Astrocyte (in vitro differentiated cells and primary cell): ENCODE measurements around the gene HEATR5A. TPM values are rescaled to one million over a fixed set of nuclear protein-coding genes. Genes with fewer than 3 reads are reported as not detected.

ENCODE experiments used
- DNase-seq: peaks from one replicate; pipeline ENCODE4 v3.0.0-alpha.2; 2010; ENCODE audit warnings: low read depth
- FAIRE-seq: peaks from 2 replicates; lab custom pipeline; 2011; peaks lifted over from hg19 to GRCh38; lab: Jason Lieb, UNC
- H2AFZ ChIP-seq: 2 replicates; pipeline ENCODE4 v1.6.0; 2012; ENCODE audit warnings: low read depth, low read length, inconsistent platforms
- H3K27ac ChIP-seq: 2 replicates; pipeline ENCODE4 v1.5.1; 2011; ENCODE audit warnings: low read depth, low read length, inconsistent platforms
- H3K27me3 ChIP-seq: 2 replicates; pipeline ENCODE4 v1.6.0; 2011; ENCODE audit warnings: low read length, inconsistent platforms; ENCODE audit not compliant: insufficient read depth
- H3K36me3 ChIP-seq: 2 replicates; pipeline ENCODE4 v1.5.1; 2011; ENCODE audit warnings: low read length, inconsistent platforms; ENCODE audit not compliant: insufficient read depth
- H3K4me1 ChIP-seq: 2 replicates; pipeline ENCODE4 v1.5.1; 2011; ENCODE audit warnings: low read length, inconsistent platforms; ENCODE audit not compliant: insufficient read depth
- H3K4me2 ChIP-seq: 2 replicates; pipeline ENCODE4 v1.6.0; 2012; ENCODE audit warnings: low read length, inconsistent platforms
- H3K4me3 ChIP-seq: 2 replicates; pipeline ENCODE4 v1.5.1; 2011; ENCODE audit warnings: low read depth, mild to moderate bottlenecking, low read length, inconsistent platforms; ENCODE audit not compliant: insufficient read depth
- H3K79me2 ChIP-seq: 2 replicates; pipeline ENCODE4 v1.6.0; 2012; ENCODE audit warnings: mild to moderate bottlenecking, low read length, inconsistent platforms; ENCODE audit not compliant: insufficient read depth
- H3K9ac ChIP-seq: 2 replicates; pipeline ENCODE4 v1.6.0; 2012; ENCODE audit warnings: mild to moderate bottlenecking, low read length, inconsistent platforms
- H3K9me3 ChIP-seq: 2 replicates; pipeline ENCODE4 v1.5.1; 2012; ENCODE audit warnings: low read depth, mild to moderate bottlenecking, low read length, inconsistent platforms; ENCODE audit not compliant: insufficient read depth
- H4K20me1 ChIP-seq: 2 replicates; pipeline ENCODE4 v1.6.0; 2012; ENCODE audit warnings: low read length, inconsistent platforms; ENCODE audit not compliant: insufficient read depth
- H3K27ac Mint-ChIP-seq: one replicate; pipeline ENCODE4 v1.8.0; 2021; ENCODE audit warnings: mild to moderate bottlenecking, mixed read lengths; ENCODE audit not compliant: unreplicated experiment
- H3K27me3 Mint-ChIP-seq: one replicate; pipeline ENCODE4 v1.8.0; 2021; ENCODE audit warnings: low read depth, mixed read lengths; ENCODE audit not compliant: unreplicated experiment
- H3K36me3 Mint-ChIP-seq: one replicate; pipeline ENCODE4 v1.8.0; 2021; ENCODE audit warnings: low read depth, mixed read lengths; ENCODE audit not compliant: unreplicated experiment
- H3K4me1 Mint-ChIP-seq: one replicate; pipeline ENCODE4 v1.8.0; 2021; ENCODE audit warnings: low read depth, mixed read lengths; ENCODE audit not compliant: unreplicated experiment
- H3K4me3 Mint-ChIP-seq: one replicate; pipeline ENCODE4 v1.8.0; 2021; ENCODE audit warnings: mild to moderate bottlenecking, moderate library complexity, mixed read lengths; ENCODE audit not compliant: unreplicated experiment
- H3K9me3 Mint-ChIP-seq: one replicate; pipeline ENCODE4 v1.8.0; 2021; ENCODE audit warnings: mild to moderate bottlenecking, mixed read lengths; ENCODE audit not compliant: unreplicated experiment
- EZH2 ChIP-seq: IDR thresholded peaks from 2 replicates; pipeline ENCODE4 v1.6.1; 2012; ENCODE audit warnings: mild to moderate bottlenecking, low read length, inconsistent platforms; ENCODE audit not compliant: insufficient read depth
- total RNA-seq: library from RNA; stranded (reverse); gene quantifications from 2 replicates; pipeline ENCODE4 v1.2.1, GENCODE V29; 2021
- TF ChIP-seq, protein P1 (sequence below): IDR thresholded peaks from 2 replicates; pipeline ENCODE4 v1.5.1; 2011; ENCODE audit warnings: low read depth, mild to moderate bottlenecking, inconsistent platforms, low read length, moderate library complexity; ENCODE audit not compliant: insufficient read depth

The HEATR5A gene
- total RNA-seq, 1 donor from 2014 or later, result 50.7 TPM

DNA sequence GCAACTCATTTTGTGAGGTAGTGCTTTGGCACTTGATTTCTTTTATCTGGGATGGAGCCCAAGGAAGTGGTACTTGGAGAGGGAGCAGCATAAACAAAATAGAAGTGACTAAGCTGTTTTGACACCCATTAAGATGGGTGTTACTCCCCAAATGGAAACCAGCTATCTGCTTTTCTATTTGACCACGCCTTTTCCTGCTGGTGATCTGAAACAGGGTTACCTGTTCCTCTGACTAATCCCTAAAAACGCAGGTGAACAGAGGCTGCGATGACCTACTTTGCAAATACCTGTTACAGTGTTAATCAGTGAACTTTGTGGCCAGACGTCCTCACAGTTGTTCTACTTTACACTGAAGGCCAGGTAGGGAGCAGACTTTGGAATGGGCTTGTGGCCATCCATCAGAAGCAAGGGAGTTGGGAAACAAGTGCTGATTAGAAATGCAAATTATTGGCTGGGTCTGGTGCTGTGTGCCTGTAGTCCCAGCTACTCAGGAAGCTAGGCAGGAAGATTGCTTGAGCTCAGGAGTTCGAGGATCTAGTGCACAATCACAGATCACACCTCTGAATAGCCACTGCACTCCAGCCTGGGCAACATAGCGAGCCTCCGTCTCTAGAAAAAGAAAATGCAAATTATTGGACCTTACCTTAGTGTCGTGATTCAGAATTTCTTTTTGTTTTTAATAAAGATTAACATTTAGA lies 154.5 kb downstream of the HEATR5A start:
- Histone ChIP-seq H2AFZ (no peak overlapping the region), H3K79me2 (no peaks in the 10 kb centered on the region)
- no peak overlapping the region for H3K27ac Mint-ChIP-seq

DNA sequence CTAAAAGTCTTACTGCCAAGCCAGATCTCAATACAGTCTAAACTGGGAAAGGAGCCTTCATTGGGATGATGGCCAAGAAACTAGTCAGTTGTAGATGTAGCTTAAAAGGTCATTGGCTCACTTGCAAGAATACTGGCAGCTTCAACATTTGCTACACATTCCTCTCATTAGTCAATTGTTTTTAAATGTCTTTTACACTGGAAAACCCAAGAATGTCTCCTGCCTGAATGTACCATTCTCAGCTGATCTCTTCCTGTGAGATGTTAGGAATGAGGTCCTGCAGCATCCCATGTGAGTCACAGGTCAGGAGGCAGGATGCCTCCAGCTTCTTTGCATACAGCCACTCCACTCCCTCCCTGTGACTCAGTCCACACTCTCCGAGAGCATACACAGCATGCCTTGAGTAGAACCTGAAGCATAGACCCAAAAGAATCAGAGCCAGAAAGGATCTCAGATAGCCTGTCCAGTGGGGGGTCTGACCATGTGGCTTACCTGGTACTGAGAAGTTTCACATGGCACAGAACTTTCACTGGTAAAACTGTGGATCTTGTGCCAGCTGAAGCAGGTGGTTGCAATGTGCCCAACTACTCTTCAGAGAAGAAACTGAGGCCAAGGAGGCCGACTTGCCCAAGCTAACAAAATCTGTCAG lies 156.7 kb downstream of the HEATR5A start:
- H3K27ac ChIP-seq, result peak overlapping the region; percentile 82
- no peaks in the 10 kb centered on the region for H3K79me2 ChIP-seq
- H4K20me1 ChIP-seq, result no peaks in the 10 kb centered on the region
- H3K36me3 ChIP-seq, result no peaks in the 10 kb centered on the region
- peak; percentile 92 for FAIRE-seq
- H3K27me3 Mint-ChIP-seq, result no peaks in the 10 kb centered on the region
- peak; percentile 100 for DNase-seq
- H3K27me3 ChIP-seq, result no peaks in the 10 kb centered on the region
- no peak overlapping the region for H2AFZ ChIP-seq
- H3K9me3 ChIP-seq, result no peaks in the 10 kb centered on the region
- H3K4me1 ChIP-seq, result peaks cover 23% of the 10 kb centered on the region
- H3K36me3 Mint-ChIP-seq, result no peaks in the 10 kb centered on the region
- peaks cover 13% of the 10 kb centered on the region for H3K4me1 Mint-ChIP-seq
- no peak overlapping the region for H3K4me3 ChIP-seq
- no peak overlapping the region for H3K4me3 Mint-ChIP-seq
- peak overlapping the region; percentile 60 for H3K4me2 ChIP-seq
- H3K27ac Mint-ChIP-seq, result peak overlapping the region; percentile 36
- H3K9me3 Mint-ChIP-seq, result peaks cover 4% of the 10 kb centered on the region
- H3K9ac ChIP-seq, result peak overlapping the region; percentile 49
- TF ChIP-seq, protein P1, sequence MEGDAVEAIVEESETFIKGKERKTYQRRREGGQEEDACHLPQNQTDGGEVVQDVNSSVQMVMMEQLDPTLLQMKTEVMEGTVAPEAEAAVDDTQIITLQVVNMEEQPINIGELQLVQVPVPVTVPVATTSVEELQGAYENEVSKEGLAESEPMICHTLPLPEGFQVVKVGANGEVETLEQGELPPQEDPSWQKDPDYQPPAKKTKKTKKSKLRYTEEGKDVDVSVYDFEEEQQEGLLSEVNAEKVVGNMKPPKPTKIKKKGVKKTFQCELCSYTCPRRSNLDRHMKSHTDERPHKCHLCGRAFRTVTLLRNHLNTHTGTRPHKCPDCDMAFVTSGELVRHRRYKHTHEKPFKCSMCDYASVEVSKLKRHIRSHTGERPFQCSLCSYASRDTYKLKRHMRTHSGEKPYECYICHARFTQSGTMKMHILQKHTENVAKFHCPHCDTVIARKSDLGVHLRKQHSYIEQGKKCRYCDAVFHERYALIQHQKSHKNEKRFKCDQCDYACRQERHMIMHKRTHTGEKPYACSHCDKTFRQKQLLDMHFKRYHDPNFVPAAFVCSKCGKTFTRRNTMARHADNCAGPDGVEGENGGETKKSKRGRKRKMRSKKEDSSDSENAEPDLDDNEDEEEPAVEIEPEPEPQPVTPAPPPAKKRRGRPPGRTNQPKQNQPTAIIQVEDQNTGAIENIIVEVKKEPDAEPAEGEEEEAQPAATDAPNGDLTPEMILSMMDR, result no peak
- TF ChIP-seq EZH2, result no peak

More for the DNA sequence above, 154.5 kb downstream of the HEATR5A start:
- Mint-ChIP-seq H3K9me3 (peaks cover 5% of the 10 kb centered on the region), H3K27me3 (no peaks in the 10 kb centered on the region), H3K4me3 (no peak overlapping the region), H3K36me3 (no peaks in the 10 kb centered on the region), H3K4me1 (peaks cover 13% of the 10 kb centered on the region)
- Histone ChIP-seq H3K9me3 (peaks cover 6% of the 10 kb centered on the region), H3K27ac (no peak overlapping the region), H4K20me1 (no peaks in the 10 kb centered on the region), H3K27me3 (no peaks in the 10 kb centered on the region), H3K9ac (no peak overlapping the region), H3K4me1 (peaks cover 23% of the 10 kb centered on the region), H3K36me3 (no peaks in the 10 kb centered on the region), H3K4me3 (no peak overlapping the region), H3K4me2 (no peak overlapping the region)
- DNase-seq (peak; percentile 51), FAIRE-seq (no peak)
- no peak for TF ChIP-seq EZH2
- TF ChIP-seq, protein P1, result no peak
